UCSD-AML1 (cell line): Measurements from ENCODE around the gene SEL1L3.
A peak's percentile ranks its signal among the peaks of the same experiment; 100 is the strongest.

Source experiments
- DNase-seq: peaks from one replicate; lab custom pipeline; 2025; ENCODE audit not compliant: unreplicated experiment; lab: John Stamatoyannopoulos, UW

SEL1L3 gene

DNA sequence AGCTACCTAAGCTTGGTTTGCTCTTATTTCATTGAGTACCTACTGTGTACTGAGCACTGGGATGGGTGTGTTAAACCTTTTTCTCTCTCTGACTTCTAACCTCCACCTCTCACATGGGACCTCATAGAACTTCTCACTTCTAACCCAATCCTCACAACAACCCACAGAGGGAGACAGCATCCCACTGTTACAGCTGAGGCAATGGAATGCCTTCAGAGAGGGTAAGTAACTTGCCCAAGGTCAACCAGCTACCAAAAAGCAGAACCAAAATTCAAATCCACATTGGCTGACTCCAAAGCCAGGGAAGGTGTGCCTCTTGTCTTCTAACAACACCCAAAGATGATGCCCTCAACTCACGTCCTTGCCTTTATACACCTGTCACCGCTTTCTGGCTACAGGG, 5.4 kb downstream of the SEL1L3 start:
- no peak for DNase-seq

DNA sequence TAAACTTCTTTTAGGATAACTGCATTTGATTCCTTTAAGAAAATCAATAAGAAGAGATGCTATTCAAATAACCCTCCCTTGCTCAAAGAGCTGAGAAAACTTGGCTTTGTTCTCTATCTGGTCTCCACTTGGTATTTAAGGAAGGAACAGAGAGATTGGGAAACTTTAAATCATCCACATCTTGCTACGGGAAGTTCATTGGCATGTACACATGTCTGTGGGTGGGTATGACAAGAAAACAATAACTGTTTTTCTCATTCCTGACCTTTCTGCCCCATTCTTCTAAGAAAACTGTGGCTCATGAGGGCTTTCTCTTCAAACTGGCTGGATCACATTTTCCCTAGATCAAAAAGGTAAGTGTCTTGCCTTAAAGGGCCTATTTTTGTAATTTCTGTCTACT, 6.0 kb downstream of the SEL1L3 start:
- DNase-seq = no peak

DNA sequence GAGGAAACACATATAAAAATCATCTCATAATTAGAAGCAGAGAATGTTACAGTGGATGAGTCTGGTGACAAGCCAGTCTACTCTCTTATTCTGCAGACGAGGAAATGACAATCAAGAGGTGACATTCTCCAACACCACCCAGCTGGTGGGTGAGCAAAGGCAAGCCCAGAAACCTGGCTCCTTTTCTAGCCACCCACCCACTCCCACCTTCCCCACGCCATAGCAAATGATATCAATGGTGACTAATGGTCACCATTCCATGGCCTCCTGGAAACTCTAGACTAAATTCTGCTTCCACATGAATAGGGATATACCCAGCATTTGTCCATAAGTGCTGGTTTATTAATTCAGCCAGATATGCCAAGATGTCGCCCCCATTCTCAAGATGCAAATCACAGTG, 10.7 kb downstream of the SEL1L3 start:
- DNase-seq = no peak

DNA sequence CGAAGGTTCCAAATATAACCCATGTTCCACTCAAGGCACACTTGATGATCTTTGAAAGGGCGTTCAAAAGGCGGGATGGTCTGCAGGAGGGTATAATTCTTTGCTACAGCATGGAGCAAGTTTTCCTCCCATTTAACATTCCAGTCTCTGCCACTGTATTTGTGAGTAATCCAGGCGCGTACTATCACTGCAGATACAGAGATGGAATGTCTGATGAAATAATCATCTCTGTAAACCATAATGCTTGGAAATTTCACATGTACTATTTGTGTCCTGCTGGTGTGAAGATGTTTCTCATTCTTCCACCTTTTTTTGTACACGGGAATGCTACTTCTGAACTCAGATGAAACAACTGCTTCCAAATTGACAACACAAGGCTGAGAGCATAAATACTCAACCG, 15.5 kb downstream of the SEL1L3 start:
- DNase-seq = no peak

DNA sequence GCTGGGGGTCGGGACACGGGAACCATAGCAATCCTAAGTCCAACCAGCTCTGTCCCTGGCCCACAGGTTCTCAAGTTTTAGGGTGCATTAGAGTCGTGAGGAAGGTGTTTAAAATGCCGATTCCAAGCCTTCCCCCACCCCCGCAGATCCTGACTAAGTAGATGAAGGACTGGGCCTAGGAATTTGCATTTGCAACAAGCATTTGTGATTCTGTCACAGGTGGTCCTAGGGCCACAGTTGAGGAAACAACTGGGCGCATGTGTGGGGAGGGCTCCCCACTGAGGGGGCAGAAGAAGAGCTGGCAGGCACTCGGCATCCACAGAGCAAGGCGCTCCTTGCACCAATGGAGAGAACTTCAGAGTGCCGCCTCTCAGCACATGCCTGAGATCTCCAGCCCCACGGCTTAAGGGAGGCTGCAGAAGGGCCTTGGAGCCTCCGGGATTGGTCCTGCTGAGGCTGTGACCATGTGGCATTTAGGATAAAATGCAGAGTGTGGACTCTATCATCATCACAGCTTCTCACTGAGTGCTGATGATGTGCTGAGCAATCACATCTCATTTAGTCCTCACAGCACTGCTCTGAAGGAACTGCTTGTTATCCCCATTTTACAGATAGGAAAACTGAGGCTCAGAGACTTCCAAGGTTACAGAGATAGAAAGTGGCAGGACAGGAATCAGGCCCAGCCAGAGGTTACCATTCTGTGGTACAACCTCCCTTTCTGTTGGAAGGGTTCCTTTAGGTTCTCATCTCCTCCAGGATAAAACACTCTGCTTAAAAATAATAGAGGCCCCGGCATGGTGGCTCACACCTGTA, 16.7 kb downstream of the SEL1L3 start:
- no peak for DNase-seq

DNA sequence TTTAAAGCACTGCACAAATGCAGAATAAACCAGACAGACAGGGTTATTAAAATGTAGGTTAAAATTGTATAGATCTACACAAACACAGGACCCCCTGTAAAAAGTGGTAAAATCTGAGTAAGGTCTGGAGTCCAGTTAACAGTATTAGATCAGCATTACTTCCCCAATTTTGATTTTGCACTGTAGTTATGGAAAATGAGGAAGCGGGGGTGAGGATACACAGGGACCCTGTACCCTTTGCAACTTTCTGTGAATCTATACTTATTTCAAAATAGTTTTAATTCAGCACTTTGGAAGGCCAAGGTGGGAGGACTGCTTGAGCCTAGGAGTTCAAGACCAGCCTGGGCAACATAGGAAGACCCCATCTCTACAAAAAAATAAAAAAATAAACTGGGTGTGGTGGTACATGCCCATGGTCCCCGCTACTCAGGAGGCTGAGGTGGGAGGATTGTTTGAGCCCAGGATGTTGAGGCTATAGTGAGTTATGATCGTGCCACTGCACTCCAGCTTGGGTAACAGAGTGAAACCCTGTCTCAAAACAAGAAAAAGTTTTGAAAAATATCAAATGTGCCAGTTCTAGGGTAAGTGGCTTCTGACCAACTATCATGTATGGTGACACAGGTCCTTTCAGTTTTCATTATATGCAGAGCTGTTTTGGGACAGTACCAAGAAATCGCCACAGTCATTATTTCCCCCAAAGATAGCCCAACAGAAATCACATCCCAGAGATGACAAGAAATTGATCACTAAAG, 17.7 kb downstream of the SEL1L3 start:
- no peak for DNase-seq

DNA sequence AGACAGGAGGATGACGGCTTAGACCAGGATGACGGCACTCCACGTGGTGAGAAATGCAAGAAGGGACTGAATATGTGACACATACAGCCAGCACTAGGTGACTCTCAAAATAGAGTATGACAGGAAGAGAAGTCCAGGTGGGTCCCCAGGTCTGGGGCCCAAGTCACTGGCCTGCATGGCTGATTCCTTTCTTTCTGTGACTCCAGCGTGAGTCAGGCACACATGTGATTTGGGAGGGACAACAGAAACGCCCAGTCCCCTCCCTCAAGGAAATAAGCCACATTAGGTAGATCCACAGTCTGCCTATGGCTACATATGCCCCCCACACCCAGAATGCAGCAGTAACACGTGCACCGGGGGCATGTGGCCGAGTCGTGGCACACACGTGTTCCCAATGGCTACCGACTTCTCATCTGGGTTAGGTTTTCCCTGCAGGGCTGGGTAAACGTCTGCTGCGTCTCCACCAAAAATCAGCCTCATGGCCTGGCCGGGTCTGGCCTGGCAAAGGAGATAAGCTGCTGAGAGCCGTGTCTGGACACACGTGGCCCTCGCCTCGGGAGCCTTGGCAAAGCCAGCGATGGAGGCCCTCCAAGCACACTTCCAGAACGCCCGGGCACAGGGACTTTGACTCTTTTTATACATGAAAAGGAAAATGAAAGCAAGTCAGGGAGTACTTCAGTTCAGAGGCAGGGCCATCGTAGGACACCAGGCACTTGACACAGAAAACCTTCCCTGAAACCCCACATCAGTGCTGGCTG, 19.3 kb downstream of the SEL1L3 start:
- no peak for DNase-seq

DNA sequence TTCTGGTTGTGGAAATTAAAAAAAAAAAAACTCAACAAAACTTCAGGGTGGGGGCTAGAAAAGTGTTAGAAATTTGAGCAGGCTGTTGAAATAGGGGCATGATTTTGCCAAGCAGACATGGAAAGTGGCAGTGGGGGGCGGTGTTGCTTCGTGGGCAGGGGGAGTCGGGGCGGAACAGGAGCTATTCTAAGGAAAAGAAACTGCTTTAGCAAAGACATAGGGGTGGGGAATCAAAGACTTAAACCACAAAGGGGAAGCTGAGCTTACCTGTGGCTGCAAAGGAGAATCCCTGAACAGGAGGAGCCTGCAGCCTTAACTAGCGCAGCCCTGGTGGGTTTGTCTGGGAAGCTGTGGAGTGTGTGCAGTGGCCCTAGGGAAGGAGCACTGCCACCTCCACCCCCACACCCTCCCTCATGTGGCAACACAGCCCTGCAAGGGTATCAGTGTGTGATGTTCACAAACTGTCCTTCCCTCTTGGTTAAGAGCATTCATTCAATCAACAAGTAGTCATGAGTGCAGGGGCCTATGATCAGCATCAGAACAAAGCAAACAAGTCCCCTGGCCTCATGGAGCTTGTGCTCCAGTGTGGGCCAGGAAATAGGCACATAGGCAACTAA, 20.5 kb downstream of the SEL1L3 start:
- peak; percentile 52 for DNase-seq

DNA sequence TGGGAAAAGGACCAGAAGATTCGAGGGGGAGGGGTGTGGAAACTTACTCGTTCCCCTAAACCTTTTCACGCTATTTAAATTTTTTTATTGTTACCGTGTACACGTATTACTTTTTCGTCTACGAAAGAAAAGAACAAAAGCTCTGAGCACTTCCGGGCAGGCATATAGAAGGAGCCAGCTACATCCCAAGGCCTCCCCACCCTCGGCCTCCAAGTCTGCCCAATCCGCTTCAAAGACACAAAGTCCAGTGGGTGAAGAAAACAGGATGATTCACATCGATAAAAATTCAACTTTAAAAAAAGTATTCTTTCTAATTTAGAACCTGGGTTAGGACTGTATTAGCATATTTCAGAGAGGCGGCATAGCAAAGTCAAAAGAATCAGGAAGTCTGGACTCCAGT, 23.1 kb downstream of the SEL1L3 start:
- DNase-seq = no peak

DNA sequence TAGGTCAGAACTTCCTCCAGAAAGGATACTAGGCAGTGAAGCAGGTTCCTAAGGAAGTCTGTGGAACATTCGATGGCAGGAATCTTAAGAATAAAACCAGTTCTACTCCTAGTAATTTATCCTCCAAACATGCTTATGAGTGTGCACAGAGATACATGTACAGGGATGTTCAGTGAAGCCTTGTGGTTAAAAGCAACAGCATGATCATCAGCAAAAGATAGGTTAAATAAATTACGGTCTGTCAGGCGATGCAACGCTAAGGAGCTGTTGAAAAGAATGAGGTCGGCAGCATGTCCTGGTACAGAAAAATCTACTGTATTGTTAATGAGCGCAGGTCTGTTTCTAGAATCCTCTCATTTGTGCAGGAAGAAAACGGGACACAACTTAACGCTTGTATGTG, 23.6 kb downstream of the SEL1L3 start:
- no peak for DNase-seq

DNA sequence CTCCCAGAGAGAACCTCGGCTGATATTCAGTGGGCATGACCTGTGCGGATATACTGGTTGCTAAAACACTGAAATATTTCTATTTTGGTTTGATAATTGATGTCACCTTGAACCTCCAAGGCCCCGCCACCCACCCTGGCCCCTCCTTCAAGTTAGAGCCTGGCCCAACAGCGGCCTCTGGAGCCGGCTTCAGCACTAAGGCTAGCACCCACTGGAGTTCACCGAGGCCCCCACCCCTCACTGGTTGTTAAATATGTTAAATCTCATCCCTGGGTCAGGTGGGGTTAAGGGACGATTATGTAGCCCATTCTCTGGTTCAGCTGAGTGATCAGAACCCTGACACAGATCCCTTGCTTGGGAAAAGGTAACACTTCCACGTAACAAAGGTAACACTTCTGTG, 24.3 kb downstream of the SEL1L3 start:
- no peak for DNase-seq

DNA sequence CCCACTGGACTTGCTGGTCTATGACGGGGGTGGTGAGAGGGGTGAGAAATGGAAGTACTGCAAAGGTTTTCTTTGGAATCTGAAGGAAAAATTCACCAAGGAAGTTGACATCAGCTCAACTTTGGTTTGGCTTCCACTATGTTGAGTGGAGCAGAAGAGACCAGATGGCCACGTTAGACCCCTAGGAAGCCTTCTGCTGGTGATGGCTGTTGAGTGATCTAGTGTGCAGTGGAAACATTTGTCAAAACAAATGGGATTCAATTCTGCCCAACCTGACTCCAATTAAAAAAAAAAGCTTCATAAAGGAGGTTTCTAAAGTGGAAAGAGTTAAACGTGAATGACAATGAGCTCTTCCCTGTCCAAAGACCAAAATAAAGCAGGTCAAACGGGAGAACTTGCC, 25.7 kb downstream of the SEL1L3 start:
- no peak for DNase-seq

DNA sequence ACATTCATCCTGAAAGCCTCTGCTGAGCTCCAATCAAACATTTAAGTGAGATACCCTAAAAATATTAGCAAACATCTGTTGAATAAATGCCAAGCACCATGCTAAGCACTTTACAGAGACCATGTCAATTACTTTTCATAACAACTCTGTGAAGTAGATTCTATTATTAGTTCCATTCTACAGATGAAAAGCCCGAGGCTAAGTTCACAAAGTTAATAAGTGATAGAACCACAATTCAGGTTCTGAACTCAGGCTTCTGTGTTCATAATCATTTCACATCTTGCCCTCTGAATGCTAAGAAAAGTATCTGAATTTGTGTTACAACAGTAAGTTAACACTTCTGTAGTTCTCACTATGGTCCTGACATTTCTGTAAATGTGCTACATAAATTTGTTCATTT, 27.4 kb downstream of the SEL1L3 start:
- no peak for DNase-seq

DNA sequence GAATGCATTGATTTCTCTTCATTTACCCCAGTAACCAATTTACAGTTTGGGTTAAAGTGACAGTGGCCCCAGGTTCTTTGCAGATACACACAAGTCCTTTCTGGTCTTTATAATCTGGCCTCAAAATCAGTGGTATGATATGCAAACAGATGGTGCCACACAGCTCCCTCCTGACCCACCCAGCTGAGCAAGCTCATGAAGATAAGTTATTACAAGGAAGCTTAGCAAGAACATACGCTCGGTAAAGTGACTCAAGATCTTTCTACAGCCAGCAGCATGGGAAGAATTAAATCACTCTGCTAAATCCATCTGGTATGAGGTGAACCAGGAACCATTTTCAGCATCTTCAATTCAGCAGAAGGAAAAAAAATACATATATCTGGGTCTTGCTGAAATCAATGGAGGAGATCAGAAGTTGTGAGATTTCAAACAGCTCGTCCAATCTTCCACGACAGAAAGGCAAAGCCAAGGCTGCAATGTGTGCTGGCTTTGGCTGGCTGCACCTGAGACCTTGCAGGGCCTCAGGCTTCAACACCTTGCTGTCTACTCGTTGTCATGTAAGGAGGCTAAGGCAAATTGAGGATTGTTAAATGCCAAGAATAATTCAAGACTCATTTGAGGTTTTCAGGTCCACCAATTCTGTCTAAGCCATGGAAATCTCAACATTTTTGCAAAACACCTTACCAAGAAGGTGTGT, 28.2 kb downstream of the SEL1L3 start:
- DNase-seq = no peak

DNA sequence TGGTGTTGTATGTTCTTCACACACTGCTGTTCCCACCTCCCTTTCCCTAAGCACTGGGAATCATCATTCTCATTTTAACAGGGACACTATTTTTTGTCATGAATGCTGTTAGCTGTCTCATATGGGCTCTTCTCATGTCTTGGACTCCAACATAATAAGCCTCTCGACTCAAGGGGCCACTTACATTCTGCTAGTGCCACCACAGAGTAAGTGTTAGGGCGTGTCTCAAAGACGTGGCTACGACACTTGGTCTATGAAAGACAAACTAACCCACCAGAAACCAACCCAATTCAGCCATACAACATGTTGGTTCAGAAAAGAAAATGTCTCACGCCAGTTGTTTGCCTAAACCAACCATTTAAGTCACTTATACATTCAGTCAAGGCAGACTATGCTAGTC, 32.2 kb downstream of the SEL1L3 start:
- no peak for DNase-seq

DNA sequence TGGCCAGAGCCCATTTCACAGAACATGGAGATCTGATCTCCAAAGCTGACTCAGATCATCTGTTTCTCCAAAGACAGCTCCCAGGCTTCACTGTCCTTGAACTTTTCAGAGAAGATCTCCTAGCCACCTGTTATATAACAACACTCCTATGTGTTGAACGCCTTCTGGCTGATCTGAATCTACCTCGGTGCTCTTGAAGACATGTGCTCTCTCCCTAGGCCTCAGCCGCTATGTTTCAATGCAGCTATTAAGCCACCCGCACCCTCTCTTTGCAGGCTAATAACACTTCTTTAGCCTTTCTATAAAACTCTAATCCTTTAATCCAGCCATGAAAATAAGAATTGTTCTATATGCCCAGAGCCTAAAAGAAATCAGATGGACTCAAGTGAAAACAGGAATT, 34.9 kb downstream of the SEL1L3 start:
- DNase-seq = no peak

DNA sequence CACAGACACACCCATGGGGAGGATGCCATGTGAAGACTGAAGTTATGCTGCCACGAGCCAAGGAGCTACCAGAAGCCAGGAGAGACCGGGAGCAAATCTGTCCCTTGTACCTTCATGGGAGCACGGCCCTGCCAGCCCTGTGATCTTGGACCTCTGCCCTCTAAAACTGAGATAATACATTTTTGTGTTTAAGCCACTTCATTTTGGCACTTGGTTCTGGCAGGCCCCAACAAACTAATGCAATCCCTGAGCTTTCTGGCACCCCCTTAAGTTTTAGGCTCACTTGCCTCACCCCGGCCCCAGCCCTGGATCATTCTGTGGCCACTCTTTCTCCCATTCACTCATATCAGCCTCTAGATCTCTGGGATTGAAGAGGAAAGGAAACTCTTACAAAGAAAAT, 35.4 kb downstream of the SEL1L3 start:
- DNase-seq = no peak

DNA sequence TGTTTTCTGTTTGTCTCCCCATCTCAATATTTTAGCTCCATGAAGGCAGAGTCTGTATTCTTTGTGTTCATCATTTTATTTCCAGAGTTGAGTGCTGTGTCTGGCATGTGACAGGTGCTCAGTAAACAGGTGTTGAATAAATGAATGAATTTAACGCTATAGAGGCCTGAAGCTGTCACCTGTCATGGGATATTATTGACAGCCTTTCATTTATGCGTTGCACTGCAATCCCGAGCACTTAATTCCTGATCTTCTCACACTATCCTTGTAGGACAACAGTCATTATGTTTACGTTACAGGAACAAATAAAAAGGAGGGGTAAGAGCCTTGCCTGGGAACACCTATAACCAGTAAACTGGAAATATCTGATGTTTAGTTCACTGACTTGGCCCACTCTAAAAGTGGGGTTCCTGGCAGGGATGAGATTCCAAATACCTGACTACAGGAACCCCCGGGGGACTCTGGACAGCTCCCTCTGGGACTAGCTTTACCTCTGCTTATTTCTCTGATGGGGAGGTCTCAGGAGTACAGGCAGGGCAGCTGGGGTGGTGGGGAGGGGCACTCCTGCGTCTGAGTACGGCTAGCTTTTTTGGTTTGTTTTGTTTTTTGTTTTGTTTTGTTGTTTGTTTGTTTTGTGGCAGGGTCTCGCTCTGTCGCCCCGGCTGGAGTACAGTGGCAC, 36.6 kb downstream of the SEL1L3 start:
- no peak for DNase-seq

DNA sequence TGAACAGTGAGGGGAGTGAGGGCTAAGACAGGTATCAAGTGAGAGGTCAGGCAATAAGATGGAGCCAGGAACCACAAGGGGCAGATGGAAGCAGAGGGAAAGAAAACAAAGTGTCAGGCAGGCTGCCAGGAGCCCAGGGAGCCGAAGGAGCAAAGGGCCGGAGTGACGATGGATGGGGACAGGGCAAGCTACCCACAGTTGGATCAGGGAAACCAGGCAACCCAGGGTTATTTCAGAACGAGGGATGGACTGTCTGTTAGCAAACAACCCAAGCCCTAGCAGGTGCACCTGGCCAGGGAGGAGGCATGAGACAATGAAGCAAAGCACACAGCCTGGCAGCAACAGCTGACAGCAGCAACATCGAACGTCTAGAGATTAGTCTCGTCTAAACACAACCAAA, 39.2 kb downstream of the SEL1L3 start:
- DNase-seq = no peak

DNA sequence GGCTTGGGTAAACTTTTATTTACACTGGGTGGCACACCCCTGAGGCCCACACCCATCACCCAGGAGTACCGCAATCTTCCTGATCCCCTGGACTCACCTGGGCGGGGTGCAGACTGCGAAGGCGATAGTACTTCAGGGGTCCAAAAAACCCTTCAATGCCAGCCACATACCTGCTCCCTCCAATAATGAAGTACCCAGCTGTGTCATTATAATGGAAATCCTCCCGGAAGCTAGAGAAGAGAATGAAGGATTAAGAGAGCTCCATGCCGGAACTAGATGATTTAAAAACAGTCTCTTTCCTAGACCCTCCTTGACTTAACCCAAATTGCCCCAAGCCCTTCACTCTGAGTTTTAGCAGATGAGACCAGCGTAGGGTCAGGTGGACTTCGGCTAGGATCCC, 40.9 kb downstream of the SEL1L3 start:
- no peak for DNase-seq
